ENCODE results near the gene SEMA5A.
"Not testable (repeated sequence)": the region's sequence is repeated elsewhere in the genome, so short reads cannot be mapped to it uniquely, and the experiment has no call there.

SEMA5A gene

DNA sequence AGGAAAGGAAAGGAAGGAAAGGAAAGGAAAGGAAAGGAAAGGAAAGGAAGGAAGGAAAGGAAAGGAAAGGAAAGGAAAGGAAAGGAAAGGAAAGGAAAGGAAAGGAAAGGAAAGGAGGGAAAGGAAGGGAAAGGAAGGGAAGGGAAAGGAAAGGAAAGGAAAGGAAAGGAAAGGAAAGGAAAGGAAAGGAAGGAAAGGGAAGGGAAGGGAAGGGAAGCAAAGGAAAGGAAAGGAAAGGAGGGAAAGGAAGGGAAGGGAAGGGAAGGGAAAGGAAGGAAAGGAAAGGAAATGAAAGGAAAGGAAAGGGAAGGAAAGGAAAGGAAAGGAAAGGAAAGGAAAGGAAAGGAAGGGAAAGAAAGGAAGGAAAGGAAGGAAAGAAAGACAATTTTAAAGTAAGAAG, 192.8 kb downstream of the SEMA5A start:
- not testable (repeated sequence) for DNase-seq

DNA sequence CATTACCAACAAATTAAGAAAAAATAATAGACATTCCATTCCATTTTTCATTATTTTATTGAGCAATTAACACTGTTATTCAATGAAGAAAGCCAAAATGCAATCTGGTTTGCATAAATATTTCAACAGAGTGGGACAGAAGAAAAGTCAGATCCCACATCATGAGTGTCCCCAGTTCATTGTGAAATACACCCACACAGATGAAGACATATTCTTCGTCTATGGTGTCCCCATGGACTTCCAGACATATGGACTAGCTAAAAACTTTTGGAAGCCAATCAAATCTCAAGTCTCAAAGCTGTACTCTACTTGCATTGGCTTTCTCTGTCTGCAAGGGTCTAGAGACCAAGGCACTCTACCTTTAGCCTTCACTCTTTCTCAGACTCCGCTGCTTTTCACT, 194.3 kb downstream of the SEMA5A start:
- no peak for DNase-seq

- DNase-seq = no peak
Measured at GRCh38 chr5:9350301-9350797, 195.5 kb downstream of the SEMA5A start.

GRCh38 chr5:9348401-9348996, 197.4 kb downstream of the SEMA5A start:
- DNase-seq = no peak

- DNase-seq = no peak
Measured at GRCh38 chr5:9347541-9348295, 198.2 kb downstream of the SEMA5A start.

DNA sequence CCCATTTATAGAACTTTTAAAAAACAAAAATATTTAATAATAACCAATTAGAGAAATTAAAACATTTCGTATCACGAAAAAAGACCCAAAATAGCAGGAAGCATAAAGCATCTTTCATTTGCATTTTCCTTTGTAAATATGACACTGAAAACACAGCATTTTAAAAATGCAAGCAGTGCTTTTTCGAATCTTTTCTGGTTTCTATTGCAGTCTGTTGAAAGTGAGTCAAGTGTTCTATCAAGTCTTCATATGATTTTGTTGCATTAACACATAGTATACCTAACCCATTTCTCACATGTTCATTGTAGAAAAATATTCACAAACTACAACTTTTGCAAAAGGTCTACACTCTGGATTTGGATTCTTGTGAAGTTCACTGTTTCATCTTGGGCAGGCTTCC, 198.8 kb downstream of the SEMA5A start:
- DNase-seq = no peak

- peak; percentile 4 for DNase-seq
Measured at GRCh38 chr5:9344751-9345240, 201.1 kb downstream of the SEMA5A start.

GRCh38 chr5:9343146-9343850, 202.6 kb downstream of the SEMA5A start:
- DNase-seq = no peak

GRCh38 chr5:9342161-9342787, 203.6 kb downstream of the SEMA5A start:
- no peak for DNase-seq

DNA sequence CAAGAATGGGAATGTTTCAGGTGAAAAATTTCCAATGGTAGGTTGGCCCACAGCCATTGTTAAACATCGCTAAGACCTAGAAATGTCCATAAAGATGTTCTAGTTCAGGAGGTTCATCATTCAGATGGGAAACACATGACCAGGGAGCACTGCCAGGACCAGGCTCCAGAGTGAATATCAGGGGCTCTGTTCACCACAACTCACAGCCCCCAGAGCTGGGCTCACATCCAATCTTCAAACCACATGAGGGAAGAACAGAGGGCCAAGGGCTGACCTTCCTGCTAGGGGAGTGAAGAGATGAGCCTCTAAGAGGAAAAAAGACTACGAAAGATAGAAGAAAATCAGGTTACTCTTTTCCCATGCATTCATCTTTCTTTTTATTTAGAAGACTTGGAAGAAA, 205.8 kb downstream of the SEMA5A start:
- DNase-seq = no peak

- no peak for DNase-seq
Measured at GRCh38 chr5:9339206-9339818, 206.6 kb downstream of the SEMA5A start.

DNA sequence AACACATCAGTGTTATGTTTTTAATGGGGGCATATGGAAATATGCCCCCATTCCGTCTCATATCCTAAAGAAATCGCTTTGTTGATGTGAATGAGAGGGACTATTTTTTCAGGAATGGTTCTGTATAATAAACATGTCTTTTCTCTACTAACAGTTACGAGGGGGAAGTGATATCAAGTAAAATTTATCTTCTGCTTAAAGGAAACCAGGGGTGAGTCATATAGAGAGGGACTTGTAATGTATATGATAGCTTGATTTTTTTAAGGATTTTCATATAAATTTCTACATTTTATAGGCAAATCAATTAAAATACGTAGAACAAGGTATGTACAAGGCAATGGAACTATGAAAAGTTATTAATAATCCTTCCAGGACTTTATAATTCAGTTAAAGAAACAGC, 207.1 kb downstream of the SEMA5A start:
- DNase-seq = no peak

DNA sequence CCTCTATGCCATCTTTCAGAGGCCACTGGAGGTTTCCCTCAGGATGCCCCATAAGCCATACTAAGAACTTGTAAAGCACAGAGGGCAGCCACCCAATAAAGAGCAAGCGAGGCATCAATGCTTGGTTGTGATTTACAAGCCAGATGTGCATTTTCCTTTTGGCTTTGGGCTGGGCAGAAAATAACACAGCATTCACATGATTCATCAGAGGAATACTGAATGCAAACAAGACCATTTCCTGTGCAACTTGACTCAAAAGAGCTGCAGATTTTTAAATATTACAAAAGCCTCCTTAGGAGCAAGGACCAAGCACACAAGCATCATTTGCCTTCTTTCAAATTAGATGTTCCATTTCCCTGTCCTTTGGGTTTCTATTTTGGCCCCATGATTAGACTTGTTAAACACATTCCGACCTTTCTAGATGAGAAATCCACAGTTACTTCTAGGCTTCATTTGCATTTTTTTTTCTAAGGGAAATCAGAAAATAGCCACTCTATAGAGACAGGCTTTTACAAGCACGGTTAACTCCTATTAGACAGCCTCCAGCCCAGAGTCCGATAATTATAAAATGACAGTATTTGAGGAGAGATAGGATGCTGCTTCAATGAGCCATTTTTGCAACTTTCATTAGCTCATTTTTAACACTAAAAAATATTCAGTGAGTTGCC, 207.8 kb downstream of the SEMA5A start:
- DNase-seq = no peak

- no peak for DNase-seq
Measured at GRCh38 chr5:9335754-9336495, 209.9 kb downstream of the SEMA5A start.

DNA sequence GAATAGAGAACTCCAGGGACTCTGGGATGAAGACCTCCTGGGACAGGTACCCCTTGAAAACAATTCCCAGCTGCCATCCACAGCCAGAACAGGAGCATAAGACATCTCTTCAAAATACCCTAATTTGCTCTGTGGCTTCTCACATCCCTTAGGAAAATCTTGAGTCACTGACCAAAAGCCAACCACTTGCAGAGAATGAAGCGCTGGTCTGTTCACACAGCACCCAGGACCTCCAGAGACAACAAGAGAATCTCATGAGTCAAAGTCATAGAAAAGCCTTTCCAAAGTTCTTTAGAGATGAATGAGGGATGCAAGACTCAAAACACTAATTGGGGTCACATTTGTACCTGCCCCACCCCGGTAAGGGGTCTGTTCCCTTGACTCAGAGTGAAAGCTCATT, 210.6 kb downstream of the SEMA5A start:
- no peak for DNase-seq

- DNase-seq = no peak
Measured at GRCh38 chr5:9332026-9332425, 213.8 kb downstream of the SEMA5A start.

- no peak for DNase-seq
Measured at GRCh38 chr5:9331372-9331771, 214.5 kb downstream of the SEMA5A start.

- DNase-seq = no peak
Measured at GRCh38 chr5:9329125-9329524, 216.8 kb downstream of the SEMA5A start.

GRCh38 chr5:9325549-9325948, 220.3 kb downstream of the SEMA5A start:
- no peak for DNase-seq

DNA sequence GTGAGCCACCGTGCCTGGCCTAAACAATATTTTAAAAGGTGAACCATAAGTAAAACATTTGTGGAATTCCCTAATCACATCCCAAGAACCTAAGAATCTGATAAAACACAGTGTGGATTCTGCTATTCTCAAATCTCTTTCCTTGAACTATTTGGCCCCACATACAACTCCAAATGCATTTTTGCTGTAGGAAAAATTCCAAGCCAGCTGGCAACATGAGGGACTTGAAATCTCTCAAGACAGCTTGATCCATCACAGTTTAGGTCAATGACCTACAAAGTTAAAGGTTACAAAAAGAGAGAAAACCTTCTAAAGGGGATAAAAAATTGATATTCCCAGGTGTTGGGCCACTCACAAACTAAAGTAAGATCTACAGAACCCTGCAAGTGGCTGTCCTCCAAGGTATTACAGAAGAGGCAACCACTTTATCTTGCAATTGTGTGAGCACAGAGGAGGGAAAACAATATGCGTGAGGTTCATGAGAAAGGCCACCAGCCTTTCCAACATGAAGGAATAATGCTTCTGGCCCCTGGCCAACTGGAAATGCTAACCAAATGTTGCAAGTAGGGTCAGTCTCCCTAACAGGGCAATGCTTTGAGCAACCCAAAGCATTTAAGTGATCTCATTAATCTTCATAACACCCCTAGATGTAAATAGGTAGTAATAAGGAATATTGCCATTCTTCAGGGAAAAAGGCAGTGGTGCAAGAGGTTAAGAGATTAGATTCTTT, 221.4 kb downstream of the SEMA5A start:
- DNase-seq = no peak

- no peak for DNase-seq
Measured at GRCh38 chr5:9320652-9321051, 225.2 kb downstream of the SEMA5A start.
